Transverse colon (tissue), 4 donors: ENCODE measurements around the gene SLC6A7.

Experiments
- POLR2AphosphoS5 ChIP-seq, 3 donors: sonication (generic); formaldehyde crosslinking; IDR thresholded peaks; one replicate each; pipeline ENCODE4 v1.6.1; 2016; ENCODE audit warnings: antibody characterized with exemption in 3 of 3
- TF ChIP-seq, protein P1 (sequence below), 5 experiments: fragments of 200-600 bp in 3 of 5; fragments of 450-650 bp in 2 of 5; sonication (generic) in 3 of 5; IDR thresholded peaks; 1 replicate in 2 of 5; 2 replicates in 3 of 5; pipeline ENCODE4 v1.5.1; 2016 to 2017; ENCODE audit warnings: antibody characterized with exemption in 5 of 5, inconsistent platforms in 3 of 5, mild to moderate bottlenecking in 2 of 5, moderate library complexity in 1 of 5

DNA sequence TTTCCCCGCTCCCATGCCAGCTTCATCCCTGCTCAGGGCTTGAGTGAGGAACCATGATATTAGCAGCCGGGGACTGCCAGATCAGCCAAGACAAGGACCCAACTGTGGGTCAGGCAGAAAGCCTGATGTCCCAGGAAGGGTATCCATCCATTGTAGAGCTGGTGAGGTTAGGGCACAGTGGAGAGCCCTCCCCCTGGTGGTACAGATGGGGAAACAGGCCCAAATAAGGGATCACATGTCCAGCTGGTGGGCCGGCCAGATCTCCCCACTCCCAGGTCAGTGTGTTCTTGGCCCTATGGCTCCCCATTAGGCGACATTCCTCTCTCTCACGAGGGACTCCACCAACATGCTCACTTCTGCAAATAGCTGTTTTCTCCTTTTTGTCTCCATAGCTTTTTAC is 14.3 kb upstream of the SLC6A7 start:
- TF ChIP-seq POLR2AphosphoS5 (IDR thresholded peaks at IDR 0.05): no peak
- TF ChIP-seq, protein P1, sequence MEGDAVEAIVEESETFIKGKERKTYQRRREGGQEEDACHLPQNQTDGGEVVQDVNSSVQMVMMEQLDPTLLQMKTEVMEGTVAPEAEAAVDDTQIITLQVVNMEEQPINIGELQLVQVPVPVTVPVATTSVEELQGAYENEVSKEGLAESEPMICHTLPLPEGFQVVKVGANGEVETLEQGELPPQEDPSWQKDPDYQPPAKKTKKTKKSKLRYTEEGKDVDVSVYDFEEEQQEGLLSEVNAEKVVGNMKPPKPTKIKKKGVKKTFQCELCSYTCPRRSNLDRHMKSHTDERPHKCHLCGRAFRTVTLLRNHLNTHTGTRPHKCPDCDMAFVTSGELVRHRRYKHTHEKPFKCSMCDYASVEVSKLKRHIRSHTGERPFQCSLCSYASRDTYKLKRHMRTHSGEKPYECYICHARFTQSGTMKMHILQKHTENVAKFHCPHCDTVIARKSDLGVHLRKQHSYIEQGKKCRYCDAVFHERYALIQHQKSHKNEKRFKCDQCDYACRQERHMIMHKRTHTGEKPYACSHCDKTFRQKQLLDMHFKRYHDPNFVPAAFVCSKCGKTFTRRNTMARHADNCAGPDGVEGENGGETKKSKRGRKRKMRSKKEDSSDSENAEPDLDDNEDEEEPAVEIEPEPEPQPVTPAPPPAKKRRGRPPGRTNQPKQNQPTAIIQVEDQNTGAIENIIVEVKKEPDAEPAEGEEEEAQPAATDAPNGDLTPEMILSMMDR (IDR thresholded peaks at IDR 0.05): peak in 4 of 5 experiments; percentile 38 to 50 (median 40)
